NCI-H446 (cell line): ENCODE measurements around the gene MINK1.
"Not testable (repeated sequence)": the region's sequence is repeated elsewhere in the genome, so short reads cannot be mapped to it uniquely, and the experiment has no call there.

ENCODE experiments used
- DNase-seq, 2 experiments: peaks; one replicate each; lab custom pipeline; 2025; lab: John Stamatoyannopoulos, UW

The MINK1 gene

DNA sequence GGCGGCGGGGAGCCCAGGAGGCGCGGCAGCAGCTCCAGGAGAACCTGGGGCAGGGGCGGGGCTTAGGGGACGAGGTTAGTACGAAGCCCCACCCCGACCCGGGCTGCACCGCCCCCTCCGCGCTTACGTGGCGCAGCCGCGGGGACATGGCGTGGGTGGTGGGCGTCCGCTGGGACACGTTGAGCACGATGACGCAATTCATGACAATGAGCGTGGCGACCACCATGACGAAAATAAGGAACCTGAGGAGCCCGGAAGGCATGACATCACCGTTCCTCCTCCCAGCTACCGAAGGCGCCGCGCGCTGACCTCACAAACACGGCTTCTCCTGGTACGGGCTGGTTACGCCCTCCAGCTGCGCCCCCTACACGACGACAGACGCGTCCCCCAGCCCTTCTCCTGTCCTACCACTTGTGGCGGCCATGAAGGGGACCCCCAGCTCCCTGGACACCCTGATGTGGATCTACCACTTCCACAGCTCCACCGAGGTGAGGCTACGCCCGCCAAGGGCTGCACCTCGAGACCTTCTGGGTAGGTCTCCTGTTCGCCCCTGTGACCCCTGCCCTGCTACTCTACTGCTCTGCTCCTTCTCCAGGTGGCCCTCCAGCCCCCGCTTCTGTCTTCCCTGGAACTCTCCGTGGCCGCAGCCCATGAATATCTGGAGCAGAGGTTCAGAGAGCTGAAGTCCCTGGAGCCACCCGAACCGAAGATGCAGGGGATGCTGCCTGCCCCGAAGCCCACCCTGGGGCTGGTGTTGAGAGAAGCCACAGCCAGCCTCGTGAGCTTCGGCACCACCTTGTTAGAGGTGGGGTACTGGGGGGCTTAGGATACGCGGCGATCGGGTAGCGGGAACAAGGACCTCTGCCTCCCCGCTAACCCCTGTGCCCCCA is 66.4 kb downstream of the MINK1 start, which contains the start of gene C17orf107:
Gene C17orf107, plus strand, starts transcription at position 196 of the 890 bp plus-strand sequence. Its CDS starts 227 bp downstream, at position 423.
- no peak for DNase-seq

DNA sequence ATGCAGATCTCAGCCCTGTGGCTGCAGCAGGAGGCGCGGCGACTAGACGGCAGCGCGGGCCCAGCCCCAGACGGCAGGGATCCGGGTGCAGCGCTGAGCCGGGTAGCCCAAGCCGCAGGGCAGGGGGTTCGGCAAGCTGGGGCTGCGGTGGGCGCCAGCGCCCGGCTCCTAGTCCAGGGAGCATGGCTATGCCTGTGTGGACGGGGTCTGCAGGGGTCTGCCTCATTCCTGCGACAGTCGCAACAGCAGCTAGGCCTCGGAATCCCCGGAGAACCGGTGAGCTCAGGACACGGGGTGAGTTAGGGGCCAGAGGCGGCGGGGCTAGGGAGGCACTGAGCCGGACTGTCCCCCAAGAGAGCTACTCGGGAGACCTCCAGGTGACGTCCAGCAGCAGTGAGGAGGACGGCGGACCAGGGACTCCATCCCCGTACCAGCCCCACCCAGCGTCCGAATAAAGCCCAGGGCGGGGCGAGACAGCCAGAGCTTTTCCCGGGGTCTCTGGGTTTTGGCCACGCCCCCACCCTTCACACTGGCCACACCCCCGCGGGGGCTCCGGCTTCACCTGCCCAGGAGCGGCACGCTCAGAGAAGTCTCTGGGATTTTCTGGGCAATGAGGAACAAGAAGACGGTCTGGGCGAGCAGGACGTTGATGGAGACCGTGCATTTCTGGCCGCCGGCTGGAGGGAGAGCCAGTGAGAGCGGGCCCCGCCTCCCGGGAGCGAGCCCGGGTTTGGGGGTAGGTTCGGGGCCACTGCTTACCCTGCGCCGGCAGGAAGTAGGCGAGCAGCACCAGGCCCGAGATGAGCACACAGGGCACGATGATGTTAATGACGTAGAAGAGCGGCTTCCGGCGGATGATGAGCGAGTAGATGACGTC is 67.3 kb downstream of the MINK1 start:
- DNase-seq: no peak

- no peak for DNase-seq
Observed at GRCh38 chr17:4901108-4901647, 68.0 kb downstream of the MINK1 start.

DNA sequence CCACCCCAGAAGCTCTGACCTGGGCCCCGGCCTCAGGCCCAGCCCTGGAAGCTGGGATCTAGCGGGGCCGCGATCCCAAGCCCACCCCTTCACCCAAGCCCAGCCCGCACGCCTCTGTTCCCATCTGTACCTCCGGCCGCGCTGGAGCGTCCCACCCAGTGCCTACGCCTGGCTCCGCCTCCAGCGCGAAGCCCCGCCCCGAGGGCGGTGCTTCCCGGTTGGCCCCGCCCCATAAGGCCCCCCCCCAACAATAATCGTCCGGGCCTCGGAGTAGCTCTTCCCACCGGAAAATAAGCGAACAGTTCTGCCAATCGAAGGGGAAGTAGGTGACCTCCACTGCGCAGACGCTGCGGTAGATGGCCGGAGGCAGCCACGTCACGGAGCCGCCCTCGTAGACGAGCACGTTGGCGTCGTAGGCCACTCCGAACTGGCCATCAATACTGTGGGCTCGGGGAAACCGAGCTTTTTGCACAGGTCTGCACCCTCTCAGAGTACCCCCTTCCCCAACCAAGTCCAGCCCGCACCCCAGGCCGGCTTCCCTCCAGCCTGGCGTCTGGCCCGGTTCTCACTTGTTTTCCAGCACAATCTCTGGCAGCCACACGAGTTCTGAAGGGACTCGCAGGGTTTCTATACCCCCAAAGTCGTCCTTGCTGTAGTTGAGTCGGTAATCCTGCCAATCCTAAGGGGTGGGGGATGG is 68.7 kb downstream of the MINK1 start:
- no peak for DNase-seq

DNA sequence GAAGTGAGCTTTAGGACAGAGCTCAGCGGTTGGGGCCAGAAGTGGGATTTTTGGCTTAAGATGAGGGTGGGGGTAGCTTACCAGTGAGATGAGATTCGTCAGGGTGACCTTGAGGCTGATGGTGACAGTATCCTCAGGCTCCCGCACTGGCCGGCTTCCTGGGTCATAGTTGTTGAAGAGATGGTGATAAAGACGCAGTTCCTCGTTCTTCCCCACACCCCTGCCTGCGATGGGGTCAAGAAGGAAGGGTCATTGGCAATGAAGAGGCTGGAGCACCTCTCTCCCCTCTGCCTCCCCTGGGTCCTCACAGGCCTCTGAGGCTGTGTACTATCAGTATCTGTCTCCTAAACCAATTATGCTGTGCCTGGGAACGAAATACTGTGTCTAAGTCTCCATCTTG is 69.4 kb downstream of the MINK1 start:
- no peak for DNase-seq

- DNase-seq: peak; percentile 47 to 68
Observed at GRCh38 chr17:4903051-4903818, 70.1 kb downstream of the MINK1 start, which contains the start of gene CHRNE. TSS of gene CHRNE (minus strand) at chr17:4903098. CDS start at chr17:4903063, 35 bp downstream.

DNA sequence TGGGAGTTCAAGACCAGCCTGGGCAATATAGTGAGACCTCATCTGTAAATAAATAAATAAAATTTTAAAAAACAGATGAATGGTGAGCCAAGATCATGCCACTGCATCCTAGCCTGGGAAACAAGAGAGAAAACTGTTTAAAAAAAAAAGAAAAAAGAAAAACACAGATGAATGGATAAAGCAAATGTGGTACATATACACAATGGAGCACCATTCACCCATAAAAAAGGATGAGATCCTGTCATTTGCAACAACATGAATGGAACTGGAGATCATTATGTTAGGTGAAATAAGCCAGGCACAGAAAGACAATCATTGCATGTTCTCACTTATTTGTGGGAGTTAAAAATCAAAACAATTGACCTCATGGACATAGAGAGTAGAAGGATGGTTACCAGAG is 73.5 kb downstream of the MINK1 start:
- not testable (repeated sequence) for DNase-seq

DNA sequence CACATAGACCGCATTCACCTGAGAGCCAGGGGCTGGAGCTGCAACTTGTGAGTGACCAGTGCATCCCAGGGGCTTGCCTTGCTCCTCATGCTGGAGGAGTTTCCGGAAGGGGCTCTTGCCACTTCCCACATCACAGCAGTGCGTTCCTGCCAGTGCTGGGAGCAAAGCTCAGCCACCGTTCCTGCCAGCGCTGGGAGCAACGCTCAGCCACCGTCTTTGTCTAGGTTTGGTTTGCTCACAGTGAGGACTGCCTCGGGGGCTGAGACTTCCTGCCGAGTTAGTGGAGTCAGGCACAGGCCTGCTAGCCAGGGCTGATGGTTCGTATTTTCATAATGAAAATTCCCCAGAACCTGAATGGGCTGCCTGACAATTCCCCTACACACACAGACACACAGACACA is 75.2 kb downstream of the MINK1 start:
- DNase-seq: no peak

DNA sequence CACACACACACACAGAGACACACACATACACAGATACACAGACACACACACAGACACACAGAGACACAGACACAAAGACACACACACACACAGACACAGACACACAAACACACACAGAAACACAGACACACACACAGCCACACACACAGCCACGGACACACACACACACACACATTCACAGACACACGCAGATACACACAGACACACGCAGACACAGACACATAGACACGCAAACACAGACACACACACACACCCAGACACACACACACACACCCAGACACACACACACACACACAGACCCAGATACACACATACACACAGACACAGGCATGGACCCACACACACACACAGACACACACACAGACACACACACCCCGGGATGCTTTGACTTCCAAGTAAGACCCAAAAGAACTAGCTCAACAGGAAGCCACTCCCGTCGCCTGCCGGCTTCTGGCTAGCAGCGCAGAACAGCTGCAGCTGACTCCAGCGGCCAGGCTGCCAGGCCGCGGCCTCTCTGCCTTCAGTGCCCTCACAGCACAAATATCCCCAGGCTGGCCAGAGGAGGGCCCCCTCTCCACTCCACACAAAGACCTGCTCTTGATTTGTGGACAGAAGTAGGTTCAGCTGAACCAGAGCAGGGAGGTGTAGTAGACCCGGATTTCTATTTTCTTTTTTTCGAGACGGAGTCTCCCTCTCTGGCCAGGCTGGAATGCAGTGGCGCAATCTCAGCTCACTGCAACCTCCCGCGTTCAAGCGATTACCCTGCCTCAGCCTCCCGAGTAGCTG is 75.8 kb downstream of the MINK1 start:
- peak; percentile 10 to 77 for DNase-seq

- no peak for DNase-seq
Observed at GRCh38 chr17:4913994-4914393, 80.9 kb downstream of the MINK1 start.

- DNase-seq: not testable (repeated sequence)
Observed at GRCh38 chr17:4914551-4914950, 81.4 kb downstream of the MINK1 start.

DNA sequence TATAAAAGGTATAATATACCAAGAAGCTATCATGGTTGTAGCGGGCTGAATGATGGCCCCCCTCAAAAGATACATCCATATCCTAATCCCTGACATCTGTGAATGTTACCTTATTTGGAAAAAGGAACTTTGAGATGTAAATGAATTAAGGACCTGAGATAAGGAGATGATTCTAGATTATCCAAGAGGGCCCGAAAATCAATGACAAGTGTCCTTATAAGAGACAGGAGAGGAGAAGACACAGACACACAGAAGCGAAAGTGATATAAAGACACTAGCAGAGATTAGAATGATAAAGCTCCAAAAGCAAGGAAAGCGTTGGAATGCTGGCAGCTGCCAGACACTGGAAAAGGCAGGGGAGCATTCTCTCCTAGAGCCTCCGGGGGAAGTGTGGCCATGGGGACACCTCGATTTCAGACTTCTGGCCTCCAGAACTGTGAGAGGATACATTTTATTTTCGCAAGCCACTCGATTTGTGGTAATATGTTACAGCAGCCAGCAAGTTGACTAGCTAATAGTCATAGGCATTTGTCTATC is 86.4 kb downstream of the MINK1 start:
- DNase-seq: no peak

DNA sequence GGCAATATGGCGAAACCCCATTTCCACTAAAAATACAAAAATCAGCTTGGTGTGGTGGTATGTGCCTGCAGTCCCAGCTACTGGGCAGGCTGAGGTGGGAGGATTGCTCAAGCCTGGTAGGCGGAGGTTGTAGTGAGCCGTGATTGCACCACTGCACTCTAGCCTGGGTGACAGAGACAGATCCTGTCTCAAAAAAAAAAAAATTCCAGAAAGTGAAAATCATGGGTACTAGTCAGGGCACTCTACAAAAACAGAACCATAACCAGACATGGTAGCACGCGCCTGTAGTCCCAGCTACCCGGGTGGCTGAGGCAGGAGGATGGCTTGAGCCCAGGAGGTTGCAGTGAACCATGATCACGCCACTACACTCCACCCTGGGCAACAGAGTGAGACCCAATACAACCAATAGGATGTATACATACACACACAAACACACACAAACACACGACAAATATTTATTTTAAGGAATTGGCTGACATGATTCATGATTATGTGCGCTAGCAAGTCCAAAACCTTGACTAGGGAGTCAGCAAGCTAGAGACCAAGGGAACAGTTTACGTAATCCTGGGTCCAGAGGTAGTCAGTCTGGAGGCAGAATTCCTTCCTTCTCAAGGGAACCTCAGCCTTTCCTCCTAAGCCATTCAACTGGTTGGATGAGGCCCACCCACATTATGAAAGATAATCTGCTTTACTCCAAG is 87.4 kb downstream of the MINK1 start:
- no peak for DNase-seq

GRCh38 chr17:4921320-4921719 is 88.2 kb downstream of the MINK1 start:
- DNase-seq: no peak

GRCh38 chr17:4926577-4927335 is 93.6 kb downstream of the MINK1 start:
- DNase-seq: not testable (repeated sequence)

- no peak for DNase-seq
Observed at GRCh38 chr17:4928881-4929280, 95.7 kb downstream of the MINK1 start.

DNA sequence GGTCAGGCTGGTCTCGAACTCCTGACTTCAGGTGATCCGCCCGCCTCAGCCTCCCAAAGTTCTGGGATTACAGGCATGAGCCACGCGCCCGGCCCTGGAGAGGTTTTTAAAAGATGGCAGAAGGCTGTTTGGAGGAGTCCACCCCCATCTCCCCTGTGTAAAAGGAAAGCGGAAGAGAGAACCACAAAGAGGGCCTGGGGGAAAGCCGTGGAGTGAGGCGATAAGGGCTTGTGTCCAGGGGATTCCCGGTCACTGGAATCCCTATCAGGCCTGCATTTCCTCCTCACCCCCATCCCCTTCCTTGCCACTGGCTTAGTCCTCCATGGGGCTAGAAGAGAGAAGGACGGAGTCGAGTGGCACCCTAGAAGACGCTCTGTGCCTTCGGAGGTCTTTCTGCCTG is 98.8 kb downstream of the MINK1 start, which contains the start of gene GP1BA:
Gene GP1BA, plus strand, starts transcription at position 315 of the 400 bp plus-strand sequence. CDS start 328 bp downstream, outside the sequence.
- DNase-seq: no peak

DNA sequence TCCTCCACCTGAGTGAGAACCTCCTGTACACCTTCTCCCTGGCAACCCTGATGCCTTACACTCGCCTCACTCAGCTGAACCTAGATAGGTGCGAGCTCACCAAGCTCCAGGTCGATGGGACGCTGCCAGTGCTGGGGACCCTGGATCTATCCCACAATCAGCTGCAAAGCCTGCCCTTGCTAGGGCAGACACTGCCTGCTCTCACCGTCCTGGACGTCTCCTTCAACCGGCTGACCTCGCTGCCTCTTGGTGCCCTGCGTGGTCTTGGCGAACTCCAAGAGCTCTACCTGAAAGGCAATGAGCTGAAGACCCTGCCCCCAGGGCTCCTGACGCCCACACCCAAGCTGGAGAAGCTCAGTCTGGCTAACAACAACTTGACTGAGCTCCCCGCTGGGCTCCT is 99.6 kb downstream of the MINK1 start:
- no peak for DNase-seq
